C1 segment of cervical spinal cord (tissue), 14 donors: Measurements from ENCODE around the gene ZNF280B.
"Not testable (repeated sequence)": the region's sequence is repeated elsewhere in the genome, so short reads cannot be mapped to it uniquely, and the experiment has no call there.

Experiments used
- DNase-seq, 14 donors: peaks; one replicate each; lab custom pipeline; 2025; lab: John Stamatoyannopoulos, UW

ZNF280B gene

DNA sequence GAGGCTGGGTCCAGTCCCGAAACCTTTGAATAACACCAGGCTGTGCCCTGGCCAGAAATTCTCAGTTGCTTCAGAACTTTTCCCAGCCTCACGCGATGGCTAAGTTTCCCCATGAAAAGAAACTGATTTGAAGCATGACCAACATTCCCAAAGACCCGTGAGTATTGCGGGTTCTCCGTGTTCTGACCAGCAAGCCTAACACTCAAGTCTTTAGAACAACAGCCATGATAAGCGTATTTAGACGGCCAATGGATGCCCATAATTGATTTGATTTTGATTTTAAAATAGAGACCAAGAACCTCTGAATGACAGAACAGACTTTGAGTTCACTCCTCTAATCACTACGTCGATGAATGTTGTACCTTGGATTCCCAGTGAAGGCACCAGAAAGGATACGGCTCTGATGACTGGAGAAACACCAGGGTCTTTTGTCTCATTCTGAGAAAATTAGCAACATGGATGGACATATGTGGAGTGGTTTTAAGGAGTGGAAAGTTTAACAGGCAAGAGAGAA is 43.9 kb downstream of the ZNF280B start:
- DNase-seq: no peak

DNA sequence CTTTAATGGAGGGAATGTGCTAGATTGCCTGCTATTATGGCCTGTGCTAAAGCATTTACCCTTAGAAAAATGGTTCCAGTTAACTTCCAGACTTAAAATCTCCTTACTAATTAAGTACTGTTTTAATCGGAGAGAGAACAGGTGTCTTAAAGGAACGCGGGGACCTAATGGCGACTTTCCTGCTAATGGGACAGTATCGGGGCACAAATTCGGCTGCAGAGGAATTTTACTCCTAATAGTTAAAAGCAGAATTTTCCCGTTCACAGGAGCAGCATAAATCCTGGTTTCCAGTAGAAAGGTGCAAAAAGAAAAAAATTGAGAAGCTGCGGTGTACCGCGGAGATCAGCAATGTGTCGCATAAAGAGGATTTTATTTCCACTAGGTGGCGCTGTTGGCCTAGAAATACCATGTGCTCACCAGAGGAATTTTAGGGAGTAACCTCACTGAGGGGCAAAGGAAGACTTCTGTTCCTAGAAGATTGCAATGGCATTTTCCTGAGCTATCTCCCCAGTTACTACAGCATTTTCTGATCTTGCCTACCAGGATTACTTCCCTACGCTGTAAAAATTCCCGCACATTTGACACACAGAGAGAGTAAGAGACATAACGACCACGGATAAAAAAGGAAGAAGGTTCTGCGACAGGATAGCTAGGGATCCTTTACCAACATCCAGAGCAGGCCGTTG is 44.5 kb downstream of the ZNF280B start:
- DNase-seq: peak in 10 of 14 donors; percentile 3 to 41 (median 15)

DNA sequence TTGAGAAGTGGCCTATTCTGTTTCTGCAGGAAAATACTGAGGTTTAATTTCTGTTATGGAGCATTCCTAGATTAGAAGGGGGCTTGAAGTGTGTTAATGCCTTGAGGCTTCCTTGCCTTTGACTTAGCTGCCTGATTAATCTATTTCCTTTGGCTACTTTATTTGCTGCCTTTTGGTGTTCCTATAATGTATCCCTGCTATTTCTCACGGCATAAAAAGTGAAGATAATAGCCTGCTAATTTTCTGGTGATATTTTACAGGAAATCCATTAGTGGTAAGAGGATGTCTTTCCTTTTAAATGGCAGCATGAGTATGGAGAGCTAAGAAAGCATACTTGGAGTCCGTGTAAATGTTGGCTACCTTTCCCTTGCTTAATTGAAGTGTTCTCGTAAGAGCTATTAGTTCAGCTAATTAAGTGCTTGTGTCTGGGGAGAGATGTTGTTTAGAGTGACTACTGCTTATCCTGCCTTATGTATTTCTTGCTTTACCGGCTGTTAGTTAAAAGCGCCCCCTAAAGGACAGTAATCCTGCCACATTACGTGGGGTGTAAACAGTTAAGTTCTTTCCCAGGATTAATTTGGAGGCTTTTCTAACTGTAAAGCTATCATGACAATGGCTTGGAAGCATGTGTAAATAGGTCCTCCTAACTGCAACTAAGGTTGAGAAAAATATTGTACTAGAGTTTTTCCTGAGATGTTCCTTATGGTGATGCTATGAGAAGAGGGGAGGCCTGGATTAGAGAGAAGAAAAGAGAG is 45.6 kb downstream of the ZNF280B start:
- no peak for DNase-seq

DNA sequence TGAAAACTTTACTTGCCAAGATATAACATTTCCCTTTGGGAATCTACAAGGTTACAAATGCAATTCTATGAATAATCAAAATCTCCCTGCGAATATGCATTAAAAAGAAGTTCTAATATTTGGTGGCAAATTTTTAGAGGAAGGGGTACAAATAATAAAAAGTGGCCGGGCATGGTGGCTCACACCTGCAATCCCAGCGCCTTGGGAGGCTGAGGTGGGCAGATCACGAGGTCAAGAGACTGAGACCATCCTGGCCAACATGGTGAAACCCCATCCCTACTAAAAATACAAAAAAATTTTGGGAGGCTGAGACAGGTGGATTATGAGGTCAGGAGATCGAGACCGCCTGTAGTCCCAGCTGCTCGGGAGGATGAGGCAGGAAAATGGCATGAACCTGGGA is 47.0 kb downstream of the ZNF280B start:
- no peak for DNase-seq

DNA sequence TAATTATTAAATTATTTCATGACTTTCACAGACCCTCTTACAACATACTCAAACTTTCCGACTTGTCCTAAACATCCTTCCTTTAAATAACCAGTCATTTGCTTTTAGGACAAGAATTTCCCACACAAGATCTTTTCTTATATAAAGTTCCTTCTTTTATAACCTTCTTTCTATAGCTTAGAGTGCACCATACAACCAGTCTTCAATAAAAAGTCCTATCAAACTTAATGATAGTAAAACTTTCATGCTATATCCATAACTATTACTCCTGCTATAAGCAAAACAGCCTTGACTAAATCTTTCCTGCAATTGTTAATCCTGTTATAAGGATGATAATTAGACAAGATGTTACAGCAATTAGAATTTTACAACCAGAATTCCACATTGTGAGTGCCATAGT is 47.4 kb downstream of the ZNF280B start:
- no peak for DNase-seq

DNA sequence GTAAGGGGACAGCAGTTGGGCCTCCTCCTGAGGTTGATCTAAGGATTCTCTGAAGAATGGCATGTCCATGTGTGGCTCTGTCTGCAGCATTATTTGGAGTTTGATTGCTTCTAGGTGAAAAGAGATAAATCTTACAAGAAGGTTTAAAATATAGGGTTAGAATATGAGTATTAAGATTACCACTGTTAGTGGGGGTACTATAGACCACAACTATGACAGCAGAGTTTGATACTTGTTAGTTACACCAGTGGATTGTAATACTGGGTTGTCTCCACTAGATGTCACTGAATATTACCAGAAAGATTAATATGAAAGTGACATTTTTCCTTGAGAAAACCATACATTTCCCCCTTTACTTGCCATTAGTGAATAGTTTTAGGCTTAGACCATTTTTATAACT is 47.9 kb downstream of the ZNF280B start:
- DNase-seq: no peak

DNA sequence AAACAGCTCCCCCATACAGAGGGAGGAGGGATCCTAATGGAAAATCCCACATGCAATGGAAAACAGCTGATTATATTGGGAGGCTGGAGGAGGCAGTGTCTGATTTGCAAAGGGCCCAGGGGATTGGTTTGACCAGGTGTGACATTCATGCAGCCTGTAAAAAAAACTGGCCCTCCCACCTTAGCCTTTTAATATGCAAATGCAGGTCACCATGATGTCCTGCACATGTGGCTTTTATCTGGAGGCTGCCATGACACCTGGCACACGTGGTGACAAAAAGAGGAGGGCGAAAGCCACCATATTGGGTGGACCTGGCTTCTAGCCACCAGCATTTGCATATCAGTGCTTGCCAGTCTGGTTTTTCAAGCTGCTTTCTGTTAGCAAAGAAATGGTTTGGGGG is 48.5 kb downstream of the ZNF280B start:
- DNase-seq: no peak

DNA sequence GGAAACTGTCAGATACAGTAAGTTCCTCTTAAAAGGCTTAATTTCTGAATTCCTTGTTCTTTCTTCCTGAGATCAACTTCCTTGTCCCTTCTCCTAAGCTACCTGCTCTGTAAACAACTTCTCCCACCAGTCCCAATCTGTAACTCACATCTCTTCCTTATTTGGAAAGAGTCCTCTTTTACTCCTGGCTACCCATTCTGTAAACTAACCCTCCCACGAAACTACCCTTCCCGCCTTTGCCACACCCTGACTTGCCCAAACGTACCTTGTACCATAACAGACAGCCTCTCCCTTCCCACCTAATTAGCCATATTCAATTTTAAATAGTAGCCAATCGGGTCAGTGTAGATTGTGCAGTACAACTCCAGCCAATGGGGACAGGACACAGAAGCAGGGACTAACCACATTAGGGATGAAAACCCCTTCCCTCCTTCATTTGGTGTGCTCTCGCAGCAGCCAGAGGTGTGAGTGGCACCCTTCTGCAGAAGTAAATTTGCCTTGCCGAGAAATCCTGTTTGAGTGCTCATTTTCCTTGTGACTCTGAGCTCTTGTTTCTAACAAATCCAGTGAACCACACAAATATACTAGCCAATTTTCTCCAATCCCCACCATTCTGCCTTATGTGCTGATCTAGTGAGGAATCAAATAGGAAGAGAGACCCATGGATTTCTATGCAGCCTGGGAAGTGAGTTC is 49.5 kb downstream of the ZNF280B start:
- DNase-seq: no peak

DNA sequence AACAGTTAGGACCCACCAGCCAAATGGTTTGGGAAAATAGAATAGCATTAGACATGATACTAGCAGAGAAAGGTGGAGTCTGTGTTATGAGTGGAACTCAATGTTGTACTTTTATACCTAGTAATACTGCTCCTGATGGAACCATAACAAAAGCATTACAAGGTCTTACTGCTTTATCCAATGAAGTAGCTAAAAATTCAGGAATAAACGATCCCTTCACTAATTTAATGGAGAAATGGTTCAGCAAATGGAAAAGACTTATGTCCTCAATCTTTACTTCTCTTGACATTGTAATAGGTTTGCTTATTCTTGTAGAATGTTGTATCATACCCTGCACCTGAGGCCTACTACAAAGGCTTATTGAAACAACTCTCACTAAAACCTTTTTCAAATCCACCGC is 50.2 kb downstream of the ZNF280B start:
- no peak for DNase-seq

DNA sequence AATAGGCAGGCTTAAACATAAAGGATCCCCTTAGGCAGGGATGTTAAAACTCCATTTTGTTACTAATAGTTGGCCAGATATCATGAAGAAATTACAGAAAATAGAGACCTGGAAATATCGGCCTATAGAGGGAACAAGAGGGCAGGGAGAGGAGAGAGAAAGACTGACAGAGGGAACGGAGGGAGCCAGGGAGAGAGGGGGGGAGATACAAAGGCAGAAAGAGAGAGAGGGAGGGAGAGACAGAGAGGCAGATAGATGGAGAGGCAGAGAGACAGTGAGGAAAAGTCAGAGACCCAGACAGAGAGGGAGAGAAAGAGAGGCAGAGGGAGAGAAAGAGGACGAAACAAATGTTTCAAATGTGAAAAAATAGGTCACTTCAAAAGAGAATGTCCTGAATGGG is 53.5 kb downstream of the ZNF280B start:
- no peak for DNase-seq

DNA sequence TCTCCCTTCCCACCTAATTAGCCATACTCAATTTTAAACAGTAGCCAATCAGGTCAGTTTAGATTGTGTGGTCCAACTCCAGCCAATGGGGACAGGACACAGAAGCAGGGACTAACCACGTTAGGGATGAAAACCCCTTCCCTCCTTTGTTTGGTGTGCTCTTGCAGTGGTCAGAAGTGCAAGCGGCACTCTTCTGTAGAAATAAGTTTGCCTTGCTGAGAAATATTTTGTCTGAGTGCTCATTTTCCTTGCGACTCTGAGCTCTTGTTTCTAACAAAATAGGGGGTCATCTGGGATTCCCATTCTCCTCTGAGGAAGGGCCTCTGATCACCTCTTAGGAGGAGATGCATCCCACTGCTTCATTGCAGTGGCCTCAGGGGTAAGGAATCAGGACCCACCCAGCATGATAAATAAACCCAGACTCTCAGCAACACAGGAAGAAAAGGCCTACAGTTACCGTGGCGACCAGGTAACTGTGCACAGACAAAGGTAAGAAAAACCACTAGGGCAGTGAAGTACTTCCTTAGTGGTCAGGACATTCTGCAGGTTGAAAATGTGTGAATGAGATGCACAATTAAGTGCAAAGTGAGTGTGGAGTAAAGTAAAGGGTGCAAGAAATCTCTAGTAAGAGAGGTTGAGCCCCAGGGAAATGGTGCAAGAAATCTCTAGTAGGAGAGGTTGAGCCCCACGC is 55.4 kb downstream of the ZNF280B start:
- no peak for DNase-seq

DNA sequence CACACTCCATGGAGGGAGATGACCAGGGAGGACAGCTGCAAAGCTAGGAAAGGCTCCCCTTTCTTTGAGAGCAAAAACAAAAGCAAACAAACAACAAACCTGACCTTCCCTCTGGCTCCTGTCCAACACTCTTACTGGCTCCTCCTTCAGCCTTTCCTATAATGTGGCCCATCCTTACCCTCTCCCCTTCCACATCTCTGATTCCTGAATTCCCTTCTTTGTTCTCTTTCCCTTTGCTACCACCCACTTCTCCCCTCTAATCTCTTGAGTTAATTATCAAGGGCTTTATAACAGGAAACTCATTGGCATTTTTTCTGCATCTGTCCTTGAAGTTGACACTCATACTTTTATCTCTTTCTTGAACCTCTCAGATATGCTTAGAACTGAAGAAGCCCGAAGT is 56.3 kb downstream of the ZNF280B start:
- no peak for DNase-seq

DNA sequence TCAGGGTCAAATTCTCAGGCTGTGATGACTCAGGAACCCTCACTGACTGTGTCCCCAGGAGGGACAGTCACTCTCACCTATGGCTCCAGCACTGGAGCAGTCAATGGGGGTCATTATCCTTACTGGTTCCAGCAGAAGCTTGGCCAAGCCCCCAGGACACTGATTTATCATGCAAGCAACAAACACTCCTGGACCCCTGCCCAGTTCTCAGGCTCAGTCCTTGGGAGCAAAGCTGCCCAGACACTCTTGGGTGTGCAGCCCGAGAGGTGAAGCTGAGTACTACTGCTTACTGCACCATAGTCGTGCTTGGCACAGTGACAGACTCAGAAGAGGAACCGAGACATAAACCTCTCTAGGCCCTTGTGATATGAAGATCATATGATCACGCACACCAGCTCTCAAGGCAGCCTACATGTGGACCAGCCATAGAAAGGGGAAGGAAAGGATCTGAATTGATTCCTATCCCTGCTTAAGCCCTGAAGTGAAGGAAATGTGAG is 58.2 kb downstream of the ZNF280B start:
- peak in 5 of 14 donors; percentile 12 to 35 (median 25) for DNase-seq

DNA sequence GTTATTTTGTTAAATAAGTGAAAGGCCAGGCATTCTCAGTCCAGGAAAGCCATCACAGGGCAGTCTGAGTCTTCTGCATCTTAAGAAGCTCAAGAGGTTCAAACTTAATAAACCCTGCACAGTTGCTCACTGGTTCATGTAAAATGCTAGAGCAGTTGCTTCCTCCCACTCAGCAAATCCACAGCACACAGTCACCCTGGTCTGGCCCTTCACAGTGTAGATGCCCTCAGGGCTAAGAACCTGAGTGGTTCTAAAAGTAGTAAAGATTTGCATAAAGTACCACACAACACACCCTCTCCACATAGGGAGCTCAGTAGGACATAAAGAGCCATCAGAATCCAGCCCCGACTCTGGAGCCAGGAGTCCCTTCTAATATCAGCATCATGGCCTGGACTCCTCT is 58.7 kb downstream of the ZNF280B start:
- no peak for DNase-seq

DNA sequence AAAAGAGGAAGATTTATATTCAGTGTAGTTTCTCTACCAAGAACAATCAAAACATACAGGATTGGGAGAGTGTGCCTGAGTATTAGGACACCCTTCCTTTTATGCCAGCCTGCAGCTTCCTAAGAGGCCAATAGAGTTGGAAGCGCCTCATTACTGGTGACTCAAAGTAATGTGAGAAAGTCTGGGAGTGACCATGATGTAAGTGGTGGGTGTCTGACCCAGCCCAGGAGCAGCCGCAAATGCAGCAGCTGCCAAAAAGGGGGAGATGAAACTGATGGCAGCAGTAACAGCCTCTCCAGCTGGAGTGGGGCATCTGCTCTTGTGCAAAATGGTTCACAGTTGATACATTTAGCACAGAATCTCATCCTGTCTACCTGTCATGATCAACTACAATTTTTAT is 62.0 kb downstream of the ZNF280B start:
- no peak for DNase-seq

DNA sequence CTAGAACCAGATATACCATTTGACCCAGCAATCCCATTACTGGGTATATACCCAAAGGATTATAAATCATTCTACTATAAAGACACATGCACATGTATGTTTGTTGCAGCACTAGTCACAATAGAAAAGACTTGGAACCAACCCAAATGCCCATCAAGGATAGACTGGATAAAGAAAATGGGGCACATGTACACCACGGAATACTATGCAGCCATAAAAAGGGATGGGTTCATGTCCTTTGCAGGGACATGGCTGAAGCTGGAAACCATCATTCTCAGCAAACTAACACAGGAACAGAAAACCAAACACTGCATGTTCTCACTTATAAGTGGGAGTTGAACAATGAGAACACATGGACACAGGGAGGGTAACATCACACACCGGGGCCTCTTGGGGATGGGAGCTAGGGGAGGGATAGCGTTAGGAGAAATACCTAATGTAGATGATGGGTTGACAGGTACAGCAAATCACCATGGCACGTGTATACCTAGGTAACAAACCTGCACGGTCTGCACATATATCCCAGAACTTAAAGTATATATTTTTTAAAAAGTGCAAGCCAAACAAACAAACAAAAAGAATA is 64.4 kb downstream of the ZNF280B start:
- DNase-seq: not testable (repeated sequence)

DNA sequence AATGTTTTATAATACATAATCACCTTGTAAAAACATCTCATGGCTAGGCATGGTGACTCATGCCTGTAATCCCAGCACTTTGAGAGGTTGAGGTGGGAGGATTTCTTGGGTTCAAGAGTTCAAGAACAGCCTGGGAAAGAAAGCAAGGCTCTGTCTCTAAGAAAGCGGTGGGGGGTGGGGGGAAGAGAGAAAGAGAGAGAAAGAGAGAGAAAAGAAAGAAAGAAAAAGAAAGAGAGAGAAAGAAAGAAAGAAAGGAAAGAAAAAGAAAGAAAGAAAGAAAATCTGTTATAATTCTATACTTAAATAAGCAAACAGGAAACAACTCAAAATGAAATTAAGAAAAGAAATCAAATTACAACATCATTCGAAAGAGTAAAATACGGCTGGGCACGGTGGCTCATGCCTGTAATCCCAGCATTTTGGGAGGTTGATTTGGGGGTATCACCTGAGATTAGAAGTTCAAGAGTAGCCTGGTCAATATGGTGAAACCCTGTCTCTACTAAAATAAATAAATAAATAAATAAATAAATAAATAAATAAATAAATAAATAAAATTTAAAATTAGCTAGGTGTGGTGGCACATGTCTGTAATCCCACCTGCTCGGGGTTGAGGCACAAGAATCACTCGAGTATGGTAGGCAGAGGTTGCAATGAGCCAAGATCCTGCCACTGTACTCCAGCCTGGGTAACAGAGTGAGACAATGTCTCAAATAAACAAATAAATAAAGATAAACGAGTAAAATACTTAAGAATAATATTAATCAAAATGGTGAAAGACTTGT is 65.4 kb downstream of the ZNF280B start:
- no peak for DNase-seq

DNA sequence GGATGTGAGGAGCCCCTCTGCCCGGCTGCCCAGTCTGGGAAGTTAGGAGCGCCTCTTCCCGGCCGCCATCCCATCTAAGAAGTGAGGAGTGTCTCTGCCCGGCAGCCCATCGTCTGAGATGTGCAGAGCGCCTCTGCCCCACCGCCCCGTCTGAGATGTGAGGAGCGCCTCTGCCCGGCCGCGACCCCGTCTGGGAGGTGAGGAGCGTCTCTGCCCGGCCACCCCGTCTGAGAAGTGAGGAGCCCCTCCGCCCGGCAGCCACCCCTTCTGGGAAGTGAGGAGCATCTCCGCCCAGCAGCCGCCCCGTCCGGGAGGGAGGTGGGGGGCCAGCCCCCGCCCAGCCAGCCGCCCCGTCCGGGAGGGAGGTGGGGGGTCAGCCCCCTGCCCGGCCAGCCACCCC is 66.9 kb downstream of the ZNF280B start:
- not testable (repeated sequence) for DNase-seq

DNA sequence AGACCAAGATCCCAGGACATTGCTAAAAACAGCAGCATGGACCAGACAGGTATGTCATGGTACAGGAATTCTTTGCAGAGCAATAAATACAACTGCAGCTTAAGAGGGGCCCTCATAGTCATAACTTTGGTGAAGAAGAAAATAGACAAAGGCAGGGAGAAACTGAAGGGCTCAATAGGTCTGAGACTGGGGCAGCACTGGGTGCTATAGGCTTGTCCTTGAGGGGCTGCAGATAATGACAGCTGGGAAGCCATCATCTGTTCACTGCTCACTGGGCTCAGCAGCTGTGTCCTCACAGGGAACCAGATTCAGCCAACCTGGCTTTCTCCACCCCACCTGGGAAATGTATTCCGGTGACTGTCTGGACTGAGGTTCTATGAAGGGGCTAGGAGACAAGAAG is 68.4 kb downstream of the ZNF280B start:
- DNase-seq: no peak
